Measurements from ENCODE around the gene MND1. TPM values are rescaled to one million over a fixed set of nuclear protein-coding genes. Genes with fewer than 3 reads are reported as not detected.
"Not testable (repeated sequence)": the region's sequence is repeated elsewhere in the genome, so short reads cannot be mapped to it uniquely, and the experiment has no call there.

Gene MND1
- total and polyA plus RNA-seq, 8 donors, result 2.3 to 19.2 (median 10.0) TPM

DNA sequence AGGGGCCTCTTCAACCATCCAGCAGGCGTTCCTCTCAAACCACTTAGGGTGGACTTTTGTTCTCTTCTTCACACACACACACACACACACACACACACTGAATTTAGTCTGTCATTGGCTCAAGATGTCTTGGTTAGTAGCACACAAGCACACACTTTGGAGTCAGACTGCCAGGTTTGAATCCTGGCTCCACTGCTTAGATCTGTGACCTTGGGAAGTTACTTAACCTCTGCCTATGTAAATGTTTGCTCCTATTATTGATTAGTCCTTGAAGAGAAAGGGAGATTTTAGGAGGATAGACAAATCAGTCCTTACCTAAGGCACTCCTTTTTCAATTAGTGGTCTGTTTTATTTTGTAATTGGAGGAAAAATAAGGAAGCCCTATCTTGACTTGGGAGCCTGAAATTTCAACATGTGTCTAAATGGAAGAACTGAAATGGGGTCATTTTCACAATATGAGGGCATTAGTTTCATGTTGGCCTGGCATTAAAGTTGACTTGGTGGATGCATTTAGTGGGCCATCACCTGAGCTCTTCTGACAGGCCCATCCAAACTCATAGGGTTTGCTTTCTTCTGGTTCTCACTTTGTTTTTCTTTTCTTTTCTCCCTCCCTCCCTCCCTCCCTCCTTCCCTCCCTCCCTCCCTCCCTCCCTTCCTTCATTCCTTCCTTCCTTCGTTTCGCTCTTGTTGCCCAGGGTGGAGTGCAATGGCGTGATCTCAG, 108.3 kb downstream of the MND1 start:
- DNase-seq, result no peak
- H3K4me1 ChIP-seq, result peaks cover 0 to 43% of the 10 kb centered on the region in 2 donors
- H3K4me3 ChIP-seq, result no peak overlapping the region
- TF ChIP-seq, protein P1, sequence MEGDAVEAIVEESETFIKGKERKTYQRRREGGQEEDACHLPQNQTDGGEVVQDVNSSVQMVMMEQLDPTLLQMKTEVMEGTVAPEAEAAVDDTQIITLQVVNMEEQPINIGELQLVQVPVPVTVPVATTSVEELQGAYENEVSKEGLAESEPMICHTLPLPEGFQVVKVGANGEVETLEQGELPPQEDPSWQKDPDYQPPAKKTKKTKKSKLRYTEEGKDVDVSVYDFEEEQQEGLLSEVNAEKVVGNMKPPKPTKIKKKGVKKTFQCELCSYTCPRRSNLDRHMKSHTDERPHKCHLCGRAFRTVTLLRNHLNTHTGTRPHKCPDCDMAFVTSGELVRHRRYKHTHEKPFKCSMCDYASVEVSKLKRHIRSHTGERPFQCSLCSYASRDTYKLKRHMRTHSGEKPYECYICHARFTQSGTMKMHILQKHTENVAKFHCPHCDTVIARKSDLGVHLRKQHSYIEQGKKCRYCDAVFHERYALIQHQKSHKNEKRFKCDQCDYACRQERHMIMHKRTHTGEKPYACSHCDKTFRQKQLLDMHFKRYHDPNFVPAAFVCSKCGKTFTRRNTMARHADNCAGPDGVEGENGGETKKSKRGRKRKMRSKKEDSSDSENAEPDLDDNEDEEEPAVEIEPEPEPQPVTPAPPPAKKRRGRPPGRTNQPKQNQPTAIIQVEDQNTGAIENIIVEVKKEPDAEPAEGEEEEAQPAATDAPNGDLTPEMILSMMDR (IDR thresholded peaks at IDR 0.05), result no peak
- no peak for ATAC-seq
- no peaks in the 10 kb centered on the region for H3K27me3 ChIP-seq
- no peaks in the 10 kb centered on the region for H3K9me3 ChIP-seq
- H3K36me3 ChIP-seq, result no peaks in the 10 kb centered on the region
- intact Hi-C loops (cut with DNase I), result no loop called here
- peak overlapping the region in 1 of 2 donors; percentile 71 for H3K27ac ChIP-seq

DNA sequence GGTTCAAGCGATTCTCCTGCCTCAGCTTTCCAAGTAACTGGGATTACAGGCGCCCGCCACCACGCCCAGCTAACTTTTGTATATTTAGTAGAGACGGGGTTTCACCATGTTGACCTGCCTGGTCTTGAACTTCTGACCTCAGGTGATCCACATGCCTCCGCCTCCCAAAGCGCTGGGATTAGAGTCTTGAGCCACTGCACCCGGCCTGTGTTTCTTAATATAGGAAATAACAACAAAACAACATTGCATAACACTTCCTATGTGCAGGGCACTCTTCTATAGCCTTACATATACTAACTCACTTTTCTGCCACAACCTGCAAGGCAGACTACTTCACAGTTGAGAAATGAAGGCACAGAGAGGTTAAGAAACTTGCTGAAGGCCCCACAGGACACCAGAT, 108.9 kb downstream of the MND1 start:
- no peak for DNase-seq
- Histone ChIP-seq H3K9me3 (no peaks in the 10 kb centered on the region), H3K4me1 (peaks cover 0 to 43% of the 10 kb centered on the region in 2 donors), H3K27ac (peak overlapping the region in 1 of 2 donors; percentile 75), H3K36me3 (no peaks in the 10 kb centered on the region), H3K27me3 (no peaks in the 10 kb centered on the region), H3K4me3 (no peak overlapping the region)
- ATAC-seq, result no peak
- intact Hi-C loops (cut with DNase I), result no loop called here
- TF ChIP-seq, protein P1 (IDR thresholded peaks at IDR 0.05), result no peak

- Histone ChIP-seq H3K9me3 (no peaks in the 10 kb centered on the region), H3K36me3 (no peaks in the 10 kb centered on the region), H3K27me3 (no peaks in the 10 kb centered on the region), H3K4me1 (peaks cover 0 to 2% of the 10 kb centered on the region in 2 donors), H3K4me3 (no peak overlapping the region), H3K27ac (no peak overlapping the region)
- intact Hi-C loops (cut with DNase I), result no loop called here
- no peak for ATAC-seq
- TF ChIP-seq, protein P1 (IDR thresholded peaks at IDR 0.05), result no peak
- DNase-seq, result no peak
These were observed 114.5 kb downstream of the MND1 start for GRCh38 chr4:153458969-153459368.

DNA sequence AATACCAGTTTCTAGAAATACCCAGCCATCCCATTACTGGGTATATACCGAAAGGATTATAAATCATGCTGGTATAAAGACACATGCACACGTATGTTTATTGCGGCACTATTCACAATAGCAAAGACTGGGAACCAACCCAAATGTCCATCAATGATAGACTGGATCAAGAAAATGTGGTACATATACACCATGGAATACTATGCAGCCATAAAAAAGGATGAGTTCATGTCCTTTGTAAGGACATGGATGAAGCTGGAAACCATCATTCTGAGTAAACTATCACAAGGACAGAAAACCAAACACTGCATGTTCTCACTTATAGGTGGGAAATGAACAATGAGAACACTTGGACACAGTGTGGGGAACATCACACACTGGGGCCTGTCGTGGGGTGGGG, 117.1 kb downstream of the MND1 start:
- not testable (repeated sequence) for H3K9me3 ChIP-seq

GRCh38 chr4:153464068-153464467, 119.6 kb downstream of the MND1 start:
- DNase-seq (no peak), ATAC-seq (no peak)
- Histone ChIP-seq H3K27me3 (no peaks in the 10 kb centered on the region), H3K4me1 (peaks cover 3 to 36% of the 10 kb centered on the region in 2 donors), H3K27ac (no peak overlapping the region), H3K36me3 (no peaks in the 10 kb centered on the region), H3K9me3 (no peaks in the 10 kb centered on the region), H3K4me3 (no peak overlapping the region)
- TF ChIP-seq, protein P1 (IDR thresholded peaks at IDR 0.05), result no peak
- intact Hi-C loops (cut with DNase I), result no loop called here

More for the DNA sequence above, 117.1 kb downstream of the MND1 start:
- H3K27me3 ChIP-seq; ATAC-seq; DNase-seq; H3K36me3 ChIP-seq; H3K4me3 ChIP-seq; H3K27ac ChIP-seq; intact Hi-C loops (cut with DNase I): not testable (repeated sequence)
- peaks cover 3 to 15% of the 10 kb centered on the region in 2 donors for H3K4me1 ChIP-seq

Other genes with a start within 250 kb of the MND1 start
- gene TRIM2, start 140.2 kb upstream of the MND1 start, total RNA-seq, result 10 to 100 TPM; 49.6 to 64.5 TPM
- 10 to 100 TPM; 71.0 to 88.2 (median 79.7) TPM for gene TRIM2, start 140.2 kb upstream of the MND1 start, polyA plus RNA-seq (ENCODE audit: insufficient read length in 6 of 6)
- gene TMEM131L, start 121.7 kb downstream of the MND1 start, total RNA-seq, result 10 to 100 TPM; 17.6 to 20.2 TPM
- gene TMEM131L, start 121.7 kb downstream of the MND1 start, polyA plus RNA-seq (ENCODE audit: insufficient read length in 6 of 6), result 10 to 100 TPM; 26.6 to 34.2 (median 30.8) TPM

All from left lung (tissue), 10 donors.